HG02642 (cell line): ENCODE data around the gene SLC8A2.

Experiments
- ATAC-seq: cut with Tn5 transposase; IDR thresholded peaks from one replicate; pipeline ENCODE4 v1.9.1; 2021; ENCODE audit warnings: mild to moderate bottlenecking; ENCODE audit not compliant: unreplicated experiment, poor library complexity

Gene SLC8A2

DNA sequence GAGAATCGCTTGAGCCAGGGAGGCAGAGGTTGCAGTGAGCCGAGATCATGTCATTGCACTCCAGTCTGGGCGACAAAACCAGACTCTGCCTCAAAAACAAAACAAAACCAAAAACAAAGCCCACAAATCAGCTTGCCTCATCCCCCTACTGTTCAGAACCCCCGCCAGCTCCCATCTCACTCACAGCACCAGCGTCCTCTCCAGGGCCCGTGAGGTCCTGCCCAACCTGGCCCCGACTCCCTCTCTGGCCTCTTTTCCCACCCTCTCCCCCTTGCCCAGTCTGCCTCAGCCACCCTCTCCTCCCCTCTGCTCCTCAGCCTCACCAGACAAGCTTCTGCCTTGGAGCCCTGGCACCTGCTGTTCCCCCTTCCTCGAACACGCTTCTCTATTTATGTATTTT lies 3.8 kb downstream of the SLC8A2 start:
- no peak for ATAC-seq

DNA sequence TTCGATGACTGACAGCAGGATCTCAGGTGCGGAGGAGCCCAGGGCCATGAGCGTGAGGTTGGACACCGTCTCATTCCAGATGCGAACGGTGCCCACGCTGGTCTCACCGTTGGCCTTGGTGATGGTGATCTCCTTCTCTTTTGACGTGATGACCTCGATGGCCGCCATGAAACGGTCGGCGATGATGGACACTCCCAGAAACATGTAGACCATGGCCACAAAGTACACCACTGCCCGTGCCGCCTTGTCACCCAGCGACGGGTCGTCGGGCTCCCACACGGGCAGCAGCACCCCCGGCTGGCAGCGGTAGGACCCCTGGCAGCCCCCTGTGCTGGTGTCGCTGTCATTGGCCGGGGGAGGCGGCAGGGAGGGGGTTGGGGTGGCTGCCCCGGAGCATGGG lies 5.7 kb downstream of the SLC8A2 start:
- no peak for ATAC-seq

DNA sequence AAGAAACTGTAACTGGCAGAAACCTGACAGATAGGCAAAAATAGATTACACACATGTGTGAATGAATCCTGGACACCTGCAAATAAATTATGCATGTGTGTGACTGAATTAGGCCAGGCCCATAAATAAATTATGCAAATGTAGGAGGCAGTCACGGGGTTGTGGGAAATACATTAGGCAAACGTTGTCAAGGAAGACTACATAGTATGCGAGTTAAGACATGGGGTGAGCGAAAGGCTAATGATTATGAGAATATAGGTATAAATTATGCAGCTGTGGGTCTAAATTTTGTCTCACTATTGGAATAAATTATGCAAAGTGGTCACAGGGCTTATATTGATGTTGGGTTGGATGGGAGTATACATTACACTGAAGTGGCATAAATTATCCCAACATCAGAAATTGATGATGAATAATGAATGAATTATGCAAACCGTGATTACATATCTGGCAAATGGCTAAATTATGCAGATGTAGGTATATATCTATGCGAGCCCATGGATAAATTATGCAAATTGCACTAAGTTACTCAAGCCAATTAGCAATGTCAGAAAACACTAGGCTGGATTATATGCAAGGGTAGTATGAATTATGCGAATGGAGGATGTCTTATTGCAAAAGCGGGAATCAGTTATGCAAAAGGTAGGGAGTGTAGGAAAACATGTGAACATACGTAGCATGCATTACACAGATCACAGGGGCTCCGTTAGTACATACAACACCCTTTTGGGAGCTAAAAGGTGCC lies 6.8 kb downstream of the SLC8A2 start:
- ATAC-seq: no peak

DNA sequence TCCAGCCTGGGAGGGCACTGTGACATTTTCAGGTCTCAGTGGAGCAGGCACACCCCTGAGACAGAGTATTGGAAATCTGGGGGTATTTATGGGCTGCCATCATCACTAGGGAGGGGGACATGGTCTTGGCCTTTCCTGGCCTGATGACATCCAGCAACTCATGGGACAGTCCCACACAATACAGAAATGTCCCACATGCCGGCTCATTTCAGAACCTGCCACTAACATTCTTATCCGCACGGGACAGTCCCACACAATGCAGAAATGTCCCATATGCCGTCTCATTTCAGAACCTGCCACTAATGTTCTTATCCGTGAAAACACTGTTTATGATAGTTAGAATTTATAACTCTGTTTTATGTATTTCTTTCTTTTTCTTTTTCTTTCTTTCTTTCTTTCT lies 9.8 kb downstream of the SLC8A2 start:
- no peak for ATAC-seq

DNA sequence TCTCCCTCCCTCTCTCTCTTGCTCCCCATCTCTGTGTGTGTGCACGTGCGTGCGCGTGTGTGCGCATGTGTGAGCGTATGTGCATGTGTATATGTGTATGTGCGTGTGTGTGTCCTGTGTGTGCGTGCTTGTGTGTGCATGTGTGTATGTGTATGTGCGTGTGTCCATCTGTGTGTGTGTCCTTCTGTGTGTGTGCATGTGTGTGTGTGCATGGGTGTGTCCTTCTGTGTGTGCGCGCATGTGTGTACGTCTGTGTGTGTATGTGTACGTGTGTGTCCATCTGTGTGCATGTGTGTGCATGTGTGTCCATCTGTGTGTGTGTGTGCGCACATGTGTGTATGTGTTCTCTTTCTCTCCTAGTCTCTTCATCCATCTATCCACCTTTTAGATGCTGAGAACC lies 12.2 kb downstream of the SLC8A2 start:
- no peak for ATAC-seq

DNA sequence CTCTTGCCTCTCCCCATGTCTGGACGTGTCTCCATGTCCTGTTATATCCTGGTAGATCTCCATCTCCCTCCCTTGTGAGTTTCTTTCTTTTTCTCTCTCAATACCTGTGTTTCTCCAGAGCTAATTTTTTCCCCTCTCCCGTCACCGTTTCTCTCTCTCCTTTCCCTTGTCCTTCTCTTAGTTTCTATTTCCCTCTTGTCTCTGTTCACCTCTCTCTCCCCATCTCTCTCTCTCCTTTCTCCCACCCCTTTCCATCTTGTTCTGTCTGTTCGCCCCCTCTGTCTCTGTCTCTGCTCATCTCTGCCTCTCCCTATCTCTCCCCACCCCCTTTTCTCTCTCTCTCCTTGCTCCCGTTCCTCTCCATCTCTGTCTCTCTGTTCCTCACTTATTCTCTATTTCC lies 13.0 kb downstream of the SLC8A2 start:
- no peak for ATAC-seq

DNA sequence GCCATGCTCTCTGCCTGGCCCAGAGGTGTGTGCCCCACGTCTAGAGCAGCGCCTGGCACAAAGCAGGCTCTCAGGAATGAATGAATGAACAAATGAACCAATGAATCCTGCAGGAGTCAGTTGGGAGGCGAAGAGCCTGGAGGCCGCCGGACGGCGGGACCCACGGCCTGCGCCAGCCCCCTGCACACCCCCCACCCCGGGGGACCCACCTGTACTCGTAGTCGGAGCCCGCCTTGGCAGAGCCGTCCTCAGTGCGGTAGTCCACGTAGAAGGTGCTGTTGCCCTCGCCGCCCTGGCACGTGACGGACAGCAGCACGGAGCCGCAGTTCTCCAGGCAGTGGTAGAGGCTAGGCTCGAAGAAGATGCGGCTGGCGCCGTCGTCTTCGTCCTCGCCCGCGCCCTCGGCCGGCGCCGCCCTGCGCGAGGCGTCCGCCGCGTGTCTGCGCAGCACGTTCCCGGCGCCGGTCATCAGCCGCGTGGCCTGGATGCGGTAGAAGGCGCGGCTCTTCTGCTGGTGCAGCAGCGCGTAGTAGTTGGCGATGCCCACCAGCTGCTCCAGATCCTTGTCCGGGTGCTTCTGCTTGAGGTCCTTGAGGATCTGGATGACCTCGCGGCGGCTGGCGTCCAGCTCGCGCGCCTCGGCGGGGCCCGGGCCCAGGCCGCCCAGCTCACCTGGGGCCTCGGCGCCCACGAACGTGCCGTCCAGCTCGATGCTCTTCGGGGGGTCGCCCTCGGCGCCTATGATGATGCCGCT lies 14.8 kb downstream of the SLC8A2 start:
- no peak for ATAC-seq

DNA sequence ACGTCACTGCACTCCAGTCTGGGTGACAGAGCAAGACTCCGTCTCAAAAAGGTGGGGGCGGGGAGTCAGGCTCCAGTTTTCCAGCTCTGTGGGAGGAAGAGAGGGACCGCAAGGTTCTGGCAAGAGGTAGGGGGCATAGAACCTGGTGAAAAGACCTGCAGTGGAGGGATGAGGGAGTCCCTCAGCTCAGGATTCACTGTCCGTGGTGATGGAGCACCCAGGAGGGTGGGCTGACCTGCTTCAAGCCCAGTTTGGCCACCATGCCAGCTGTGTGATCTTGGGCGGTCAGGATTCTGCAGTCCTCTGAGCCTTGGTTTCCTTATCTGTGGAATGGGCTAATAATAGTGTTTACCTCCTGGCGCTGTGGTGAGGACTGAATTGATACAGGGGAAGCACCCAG lies 21.2 kb downstream of the SLC8A2 start:
- no peak for ATAC-seq

DNA sequence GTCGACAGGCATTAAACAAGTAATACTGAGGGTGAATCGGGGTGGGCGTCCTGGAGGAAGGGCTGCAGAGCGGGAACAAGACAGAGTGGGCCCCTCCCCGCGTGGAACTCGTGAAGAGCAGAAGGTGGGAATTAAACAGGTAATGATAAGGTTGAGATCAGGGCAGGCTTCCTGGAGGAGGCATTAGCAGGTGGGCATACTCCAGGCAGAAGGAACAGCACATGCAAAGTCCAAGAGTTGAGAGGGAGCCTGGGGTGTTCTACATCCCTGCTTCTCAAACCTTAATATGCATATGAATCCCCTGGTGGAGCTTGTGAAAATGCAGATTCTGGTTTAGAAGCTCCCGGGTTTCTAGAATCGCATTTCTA lies 23.3 kb downstream of the SLC8A2 start:
- no peak for ATAC-seq

DNA sequence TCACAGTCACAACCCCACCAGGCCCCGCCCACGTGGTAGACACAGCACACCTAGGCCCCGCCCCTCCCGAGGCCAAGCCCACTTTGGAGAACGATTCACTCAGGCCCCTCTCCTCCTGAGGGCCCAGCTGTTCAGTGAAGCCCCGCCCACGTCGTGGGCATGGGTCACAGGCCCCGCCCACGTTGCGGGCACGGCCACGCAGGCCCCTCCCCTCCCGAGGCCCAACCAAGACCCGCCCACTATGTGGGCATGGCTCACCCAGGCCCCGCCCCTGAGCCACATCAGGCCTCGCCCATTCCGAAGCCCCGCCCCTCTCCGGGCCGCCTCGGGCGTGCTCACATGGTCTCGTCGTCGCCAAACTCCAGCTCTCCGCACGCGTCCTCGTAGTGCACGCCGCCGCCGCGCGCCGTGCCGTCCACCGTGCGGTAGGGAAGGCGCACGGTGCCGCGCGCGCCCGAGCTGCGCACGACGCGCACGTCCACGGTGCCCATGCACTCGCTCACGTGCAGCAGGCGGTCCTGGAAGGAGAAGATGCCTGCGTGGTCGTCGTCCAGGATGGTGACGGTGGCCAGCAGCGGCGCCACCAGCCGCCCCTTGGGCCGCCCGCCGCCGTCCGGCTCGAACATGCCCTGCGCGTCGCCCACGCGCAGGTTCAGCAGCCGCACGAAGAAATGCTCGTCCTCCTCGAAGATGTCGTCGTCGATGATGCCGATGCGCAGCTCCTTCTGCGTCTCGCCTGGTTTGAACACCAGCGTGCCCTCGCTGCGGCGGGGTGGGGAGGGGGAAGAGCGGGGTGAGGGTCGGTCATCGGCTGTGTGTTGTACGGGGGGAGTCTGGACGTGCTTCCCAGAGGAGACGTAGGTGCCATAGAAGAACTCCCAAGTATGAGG lies 24.0 kb downstream of the SLC8A2 start:
- ATAC-seq: no peak

DNA sequence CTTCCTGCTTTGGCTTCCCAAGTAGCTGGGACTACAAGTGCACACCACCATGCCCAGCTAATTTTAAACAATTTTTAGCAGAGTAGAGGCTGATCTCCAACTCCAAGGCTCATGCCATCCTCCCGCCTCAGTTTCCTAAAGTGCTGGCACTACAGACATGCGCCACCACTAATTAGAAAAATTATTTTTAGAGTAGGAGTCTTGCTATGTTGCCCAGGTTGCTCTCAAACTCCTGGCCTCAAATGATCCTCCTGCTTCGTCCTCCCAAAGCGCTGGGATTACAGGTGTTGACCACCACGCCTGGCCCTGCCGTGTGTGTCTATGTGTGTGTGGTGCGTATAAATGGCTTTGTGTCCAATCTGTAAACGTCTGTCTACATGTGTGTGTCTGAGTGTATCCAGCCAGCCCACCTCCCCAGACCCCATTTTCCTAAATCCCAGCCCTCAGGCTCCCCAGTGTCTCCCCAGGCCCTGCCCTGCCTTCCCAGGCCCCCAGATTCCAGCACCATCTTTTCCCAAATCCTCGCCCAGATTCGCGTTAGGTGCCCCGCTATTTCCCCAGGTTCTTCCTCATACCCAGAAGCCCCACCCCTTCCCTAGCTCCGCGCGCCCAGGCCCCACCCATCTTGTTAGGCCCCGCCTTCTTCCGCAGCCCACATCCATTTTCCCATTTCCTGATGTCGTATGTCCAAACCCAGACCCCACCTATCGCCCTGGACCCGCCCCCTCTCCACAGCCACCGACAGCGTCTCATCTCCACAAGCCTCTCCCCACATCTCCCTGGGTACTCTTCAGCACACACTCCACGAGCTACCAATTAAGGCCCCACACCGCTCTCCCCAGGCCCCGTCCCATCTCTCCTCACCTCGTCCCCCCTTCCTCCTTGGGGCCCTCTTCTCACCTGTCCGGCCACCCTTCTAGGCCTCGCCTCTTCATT lies 24.9 kb downstream of the SLC8A2 start:
- no peak for ATAC-seq

DNA sequence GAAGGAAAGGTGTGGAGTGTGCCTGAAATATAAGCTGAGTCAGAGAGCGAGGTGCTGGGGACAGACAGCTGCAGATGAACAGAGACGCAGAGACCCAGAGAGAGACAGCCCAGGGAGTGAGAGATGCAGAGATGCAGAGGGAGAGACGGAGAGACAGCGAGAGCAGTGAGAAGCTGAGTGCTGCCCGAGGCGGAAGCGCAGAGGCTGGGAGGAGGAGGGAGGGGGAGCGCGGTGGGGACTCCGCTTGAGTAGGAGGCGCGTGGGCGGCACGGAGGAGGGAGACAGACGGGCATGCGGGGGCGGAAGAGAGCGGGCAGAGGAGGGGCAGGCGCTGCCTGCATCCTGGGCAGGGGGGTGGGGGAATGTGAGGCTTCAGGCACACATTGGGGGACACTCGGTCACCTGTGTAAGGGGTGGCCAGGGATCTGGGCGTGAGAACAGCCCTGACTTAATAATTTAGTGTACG lies 25.7 kb downstream of the SLC8A2 start:
- no peak for ATAC-seq

DNA sequence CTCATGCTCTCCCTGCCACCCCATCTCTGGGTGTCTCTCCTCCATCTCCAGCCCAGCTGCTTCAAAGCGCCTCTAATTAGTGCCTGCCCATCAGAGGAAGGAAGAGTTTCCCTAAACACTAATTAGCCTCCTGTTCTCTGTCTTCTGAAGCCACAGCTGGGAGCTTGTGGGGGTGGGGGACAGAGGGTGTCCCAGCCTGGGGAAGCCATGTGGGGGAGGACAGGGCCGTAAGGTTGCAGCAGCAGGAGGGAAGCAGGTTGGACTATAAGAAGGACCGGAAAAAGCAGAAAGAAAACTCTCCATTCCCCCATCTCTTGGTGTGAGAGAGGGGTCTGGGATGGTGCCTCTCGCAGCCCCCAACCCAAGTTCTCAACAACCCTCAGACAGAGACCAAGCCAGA lies 26.2 kb downstream of the SLC8A2 start:
- no peak for ATAC-seq

DNA sequence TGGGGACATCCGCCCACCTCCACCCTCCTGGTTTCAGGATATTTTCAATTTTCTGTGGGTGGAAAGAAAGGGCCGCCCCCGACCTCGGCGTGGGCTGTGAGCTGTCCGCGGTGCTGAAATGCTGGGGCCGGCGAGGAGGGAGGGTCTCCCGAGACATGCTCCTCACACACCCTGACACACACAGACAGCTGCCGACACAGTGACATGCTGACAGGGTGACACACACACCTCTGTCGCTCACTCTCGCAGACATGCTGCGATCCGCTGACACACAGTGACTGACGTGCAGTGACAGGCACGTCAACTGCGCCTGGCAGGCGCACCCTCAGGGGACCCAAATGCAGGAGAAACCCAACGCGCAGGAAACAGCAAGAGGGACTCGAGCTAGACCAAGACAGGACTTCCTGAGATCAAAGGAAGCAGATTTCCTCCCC lies 27.3 kb downstream of the SLC8A2 start:
- no peak for ATAC-seq

DNA sequence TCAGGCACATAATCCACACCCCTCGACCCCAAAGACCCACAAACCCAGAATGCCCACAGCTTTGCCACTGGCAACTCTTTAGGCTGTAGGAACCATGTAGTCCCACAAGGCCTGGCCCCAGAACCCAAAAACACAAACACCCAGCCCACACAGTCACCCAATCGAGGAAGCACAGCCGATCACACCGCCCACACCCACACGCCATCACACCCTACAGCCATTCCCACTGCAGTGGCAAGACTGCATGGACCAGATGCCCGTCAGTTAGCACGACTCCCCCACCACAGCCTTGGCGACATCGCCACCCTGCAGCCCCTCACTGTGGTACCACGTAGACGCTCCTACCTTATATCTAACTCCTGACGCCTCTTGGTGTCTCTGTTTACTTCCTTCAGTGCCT lies 28.4 kb downstream of the SLC8A2 start:
- no peak for ATAC-seq

DNA sequence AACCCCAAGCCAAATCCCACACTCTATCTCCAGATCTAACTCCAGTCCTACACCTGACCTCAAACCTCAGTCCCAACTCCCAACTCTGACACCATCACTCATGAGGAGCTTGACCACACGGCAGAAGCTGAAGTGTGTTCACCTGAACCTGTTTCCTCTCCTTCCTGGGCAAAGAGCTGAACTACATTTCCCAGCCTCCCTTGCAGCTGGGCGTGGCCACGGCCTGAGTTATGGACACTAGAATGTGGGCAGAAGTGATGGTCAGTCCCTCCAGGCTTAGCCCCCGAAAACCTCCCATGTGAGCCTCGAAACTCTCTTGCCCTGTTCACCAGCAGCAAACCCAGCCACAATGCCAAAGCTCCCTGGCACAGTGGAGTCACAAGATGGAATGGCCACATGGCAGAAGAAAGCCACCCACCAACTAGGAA lies 32.9 kb downstream of the SLC8A2 start:
- ATAC-seq: no peak

DNA sequence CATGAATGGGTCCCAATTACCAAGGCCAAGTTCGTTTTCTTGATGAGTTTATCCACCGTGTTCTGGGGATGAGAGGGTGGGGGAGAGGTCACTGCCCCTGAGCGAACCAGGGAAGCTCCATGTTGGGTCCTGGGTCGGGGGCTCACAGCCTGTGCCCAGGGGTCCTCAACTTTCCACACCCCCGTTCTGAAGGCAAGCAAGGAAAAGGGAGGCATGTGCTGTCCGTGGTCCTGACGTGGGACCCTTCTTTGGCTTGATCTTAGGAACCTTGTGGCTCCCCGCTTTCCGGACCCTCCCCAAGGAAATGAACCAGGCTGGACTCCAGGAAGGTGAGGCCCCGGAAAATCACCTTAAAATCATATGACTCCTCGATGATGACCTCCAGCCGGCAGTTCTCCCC lies 34.2 kb downstream of the SLC8A2 start:
- no peak for ATAC-seq

DNA sequence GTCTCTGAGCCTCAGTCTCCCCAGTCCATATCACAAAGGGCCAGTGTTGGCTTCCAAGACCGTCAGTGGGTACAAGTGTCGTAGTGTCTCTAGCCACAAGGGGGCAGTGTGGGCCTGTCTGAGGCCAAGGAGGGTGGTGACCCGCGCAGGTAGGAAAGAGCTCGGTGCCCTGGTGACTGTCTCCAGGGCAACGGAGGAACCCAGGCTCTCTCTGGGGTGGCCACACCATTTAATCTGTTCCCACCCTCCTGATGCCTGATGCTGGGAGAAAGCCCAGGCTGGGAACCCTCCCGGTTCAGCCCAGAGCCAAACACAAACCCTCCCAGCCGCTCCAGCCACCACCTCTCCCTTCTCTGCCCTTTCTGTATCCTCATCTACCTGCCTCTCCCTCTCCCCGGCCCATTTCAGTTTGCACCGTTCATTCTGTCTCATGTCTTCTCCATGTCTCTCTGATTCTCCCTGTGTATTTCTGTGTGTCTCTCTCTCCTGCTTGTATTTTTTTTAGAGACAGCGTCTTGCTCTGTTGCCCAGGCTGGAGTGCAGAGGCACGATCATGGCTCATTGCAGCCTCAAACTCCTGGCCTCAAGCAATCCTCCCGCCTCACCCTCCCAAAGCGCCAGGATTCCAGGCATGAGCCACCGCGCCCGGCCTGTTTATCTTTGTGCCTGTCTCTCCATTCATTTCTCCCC lies 34.8 kb downstream of the SLC8A2 start:
- peak; percentile 60 for ATAC-seq

DNA sequence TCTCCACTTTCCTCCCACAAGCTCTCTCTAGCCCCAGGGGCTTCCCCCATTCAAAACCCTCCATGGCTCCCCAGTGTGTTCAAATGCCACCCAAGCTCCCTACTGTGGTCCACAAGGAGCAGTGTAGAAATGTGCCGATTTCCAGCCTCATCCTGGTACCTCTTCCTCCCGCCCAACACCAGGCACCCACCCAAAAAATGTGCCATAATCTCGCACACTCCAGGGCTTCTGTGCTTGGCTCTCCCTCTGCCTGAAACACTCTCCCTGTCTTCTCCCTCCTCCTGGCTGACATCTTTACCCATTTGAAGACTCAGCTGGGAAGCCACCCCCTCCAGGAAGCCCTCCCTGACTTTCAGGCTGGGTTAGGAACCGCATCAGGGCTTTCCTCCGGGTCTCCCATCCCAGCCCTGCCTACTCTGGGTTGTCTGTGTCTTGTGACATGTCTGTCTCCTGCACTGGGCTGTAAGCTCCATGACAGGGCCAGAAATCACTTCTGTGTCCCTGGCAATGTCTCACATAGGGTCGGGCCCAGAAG lies 35.7 kb downstream of the SLC8A2 start:
- ATAC-seq: no peak
